B cell (primary cell): Measurements from ENCODE around the gene DYNLT3. TPM values are rescaled to one million over a fixed set of nuclear protein-coding genes. Genes with fewer than 3 reads are reported as not detected.
A peak's percentile ranks its signal among the peaks of the same experiment; 100 is the strongest.

ENCODE experiments used
- ATAC-seq: fragments of 200-7000 bp; cut with Tn5 transposase; one replicate; pipeline ENCODE4 v1.10.0; 2021; ENCODE audit warnings: low read depth, mild to moderate bottlenecking, moderate number of reproducible peaks, moderate library complexity
- CTCF ChIA-PET: fragments of 350-600 bp; sonication (Branson Sonifier 250); formaldehyde crosslinking; loops from one replicate; lab custom pipeline; 2021; ENCODE audit warnings: antibody characterized with exemption, inconsistent platforms; lab: Charles Lee
- POLR2A ChIA-PET: fragments of 350-600 bp; sonication (Branson Sonifier 250); formaldehyde crosslinking; loops from one replicate; lab custom pipeline; 2021; ENCODE audit warnings: antibody characterized with exemption; lab: Charles Lee
- DNase-seq: peaks from one replicate; pipeline ENCODE4 v3.0.0; 2013
- H2AFZ ChIP-seq: 2 replicates; pipeline ENCODE4 v1.6.1; 2012; ENCODE audit warnings: mild to moderate bottlenecking, low read depth, low read length; ENCODE audit not compliant: insufficient read depth, poor library complexity, severe bottlenecking
- H3K27ac ChIP-seq, 2 donors: 1 replicate in 1 of 2; 2 replicates in 1 of 2; pipeline ENCODE4 v1.5.1; 2012 to 2013; ENCODE audit warnings: low read length in 2 of 2, mild to moderate bottlenecking in 2 of 2, moderate library complexity in 1 of 2
- H3K27me3 ChIP-seq, 4 experiments: fragments of 200-600 bp in 1 of 4; sonication (generic) in 1 of 4; replicated peaks in 1 of 4; 1 replicate in 2 of 4; 2 replicates in 2 of 4; pipeline versions ENCODE4 v1.6.1 to v1.7.0; 2013 to 2016; ENCODE audit warnings: low read length in 3 of 4, mild to moderate bottlenecking in 2 of 4, mixed read lengths in 1 of 4, moderate library complexity in 1 of 4; ENCODE audit not compliant: insufficient read depth in 4 of 4, control insufficient read depth in 3 of 4; ENCODE audit errors: control extremely low read depth in 1 of 4
- H3K36me3 ChIP-seq, 2 experiments: replicated peaks in 1 of 2; 1 replicate in 1 of 2; 2 replicates in 1 of 2; pipeline versions ENCODE4 v1.6.1 to v1.7.1; 2013; ENCODE audit warnings: low read length in 1 of 2; ENCODE audit not compliant: insufficient read depth in 2 of 2, control insufficient read depth in 1 of 2; ENCODE audit errors: control extremely low read depth in 1 of 2, extremely low read depth in 1 of 2
- H3K4me1 ChIP-seq, 2 donors: fragments of 200-600 bp in 1 of 2; sonication (generic) in 1 of 2; 1 replicate in 1 of 2; 2 replicates in 1 of 2; pipeline versions ENCODE4 v1.5.1 to v1.6.1; 2013 to 2017; ENCODE audit warnings: low read length in 2 of 2; ENCODE audit not compliant: control insufficient read depth in 2 of 2, insufficient read depth in 2 of 2
- H3K4me2 ChIP-seq: replicated peaks from 2 replicates; pipeline ENCODE3; 2012; ENCODE audit warnings: mild to moderate bottlenecking, low read depth, low read length; ENCODE audit not compliant: poor library complexity, severe bottlenecking
- H3K4me3 ChIP-seq, 5 experiments: fragments of 200-600 bp in 1 of 5; sonication (generic) in 1 of 5; 1 replicate in 3 of 5; 2 replicates in 2 of 5; pipeline versions ENCODE4 v1.5.1 to v1.7.0; 2011 to 2016; ENCODE audit warnings: low read length in 4 of 5, mild to moderate bottlenecking in 4 of 5, low read depth in 2 of 5, control low read depth in 1 of 5, moderate library complexity in 1 of 5; ENCODE audit not compliant: insufficient read depth in 1 of 5; ENCODE audit errors: control extremely low read depth in 1 of 5, extremely low read depth in 1 of 5
- H3K79me2 ChIP-seq: fragments of 200-600 bp; sonication (generic); one replicate; pipeline ENCODE4 v1.6.0; 2016; ENCODE audit warnings: low read length; ENCODE audit not compliant: control insufficient read depth, insufficient read depth
- H3K9ac ChIP-seq: fragments of 200-600 bp; sonication (generic); 2 replicates; pipeline ENCODE4 v1.6.1; 2017; ENCODE audit warnings: mild to moderate bottlenecking, low read length, moderate library complexity
- H3K9me3 ChIP-seq, 3 donors: one replicate each; pipeline versions ENCODE4 v1.6.1 to v1.7.1; 2013; ENCODE audit warnings: low read length in 2 of 3; ENCODE audit not compliant: control insufficient read depth in 2 of 3, insufficient read depth in 1 of 3; ENCODE audit errors: control extremely low read depth in 1 of 3
- H4K20me1 ChIP-seq: 2 replicates; pipeline ENCODE4 v1.6.0; 2012; ENCODE audit warnings: mild to moderate bottlenecking, low read length; ENCODE audit not compliant: insufficient read depth, control insufficient read depth, poor library complexity, severe bottlenecking
- H3K27ac Mint-ChIP-seq: one replicate; pipeline ENCODE4 v1.8.0; 2021; ENCODE audit warnings: mixed read lengths
- H3K27me3 Mint-ChIP-seq: one replicate; pipeline ENCODE4 v1.8.0; 2021; ENCODE audit warnings: mixed read lengths
- H3K4me1 Mint-ChIP-seq: one replicate; pipeline ENCODE4 v1.8.0; 2021; ENCODE audit warnings: mixed read lengths
- H3K4me3 Mint-ChIP-seq: one replicate; pipeline ENCODE4 v1.8.0; 2021; ENCODE audit warnings: mixed read lengths
- H3K9me3 Mint-ChIP-seq: one replicate; pipeline ENCODE4 v1.8.0; 2022; ENCODE audit warnings: mixed read lengths; ENCODE audit not compliant: insufficient read depth
- EZH2 ChIP-seq: IDR thresholded peaks from 2 replicates; pipeline ENCODE4 v1.6.1; 2012; ENCODE audit warnings: borderline replicate concordance, low read depth, mild to moderate bottlenecking, moderate library complexity, low read length; ENCODE audit not compliant: insufficient read depth, poor library complexity, severe bottlenecking
- WGBS: methylation state at CpG from one replicate; pipeline ENCODE4 v1.1.5; 2013; ENCODE audit warnings: missing lambda C conversion rate; ENCODE audit not compliant: insufficient coverage; 5-methylcytosine and 5-hydroxymethylcytosine counted together
- intact Hi-C: fragments of 100-400 bp; cut with micrococcal nuclease; formaldehyde crosslinking; loops from one replicate; pipeline ENCODE4 v1.10.0; 2022
- polyA plus RNA-seq: library from polyadenylated mRNA; depleted of rRNA; stranded (reverse); fragments of >200 nt; gene quantifications from 2 replicates; pipeline ENCODE4 v1.2.3, GENCODE V29; 2012
- total RNA-seq, 2 donors: library from RNA; stranded (reverse); fragments of 120-200 nt in 1 of 2; gene quantifications; 1 replicate in 1 of 2; 2 replicates in 1 of 2; pipeline versions ENCODE4 v1.2.3 to v1.2.4, GENCODE V29; 2013 to 2022
- TF ChIP-seq, protein P1 (sequence below): fragments of 200-600 bp; IDR thresholded peaks from one replicate; pipeline ENCODE4 v1.8.0; 2022; ENCODE audit warnings: antibody characterized with exemption, mild to moderate bottlenecking

Gene DYNLT3
- total and polyA plus RNA-seq, 2 donors (not counting 1 experiment from before 2014, with no cell fraction given) = 15.3 to 20.4 TPM

DNA sequence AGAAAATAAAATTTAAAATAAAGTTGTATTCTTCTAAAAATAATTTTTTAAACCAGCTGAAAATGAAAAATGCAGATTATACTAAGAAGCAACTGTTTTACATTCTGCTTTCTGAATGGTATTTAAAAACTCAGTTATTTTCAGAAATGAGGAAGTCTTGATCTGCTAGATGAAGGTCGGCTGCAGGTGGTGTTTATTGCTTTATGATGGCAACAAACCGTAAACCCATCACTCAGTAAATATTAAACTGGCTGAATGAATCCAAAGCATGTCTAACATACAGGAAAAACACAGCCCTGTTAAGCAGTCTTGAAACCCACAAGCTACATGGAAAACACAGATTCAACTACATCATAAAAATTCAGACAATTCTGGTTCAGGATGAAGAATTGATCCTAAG is 29.3 kb downstream of the DYNLT3 start:
- ATAC-seq = peak; percentile 66
- Histone ChIP-seq H3K9me3 (no peaks in the 10 kb centered on the region), H3K27me3 (no peaks in the 10 kb centered on the region), H3K79me2 (no peaks in the 10 kb centered on the region), H4K20me1 (no peaks in the 10 kb centered on the region), H3K4me2 (peak overlapping the region; percentile 56), H3K27ac (peak overlapping the region; percentile 89 to 90), H3K9ac (peak overlapping the region; percentile 46), H3K4me1 (peaks cover 53 to 58% of the 10 kb centered on the region in 2 donors), H3K4me3 (peak overlapping the region; percentile 35 to 53 (median 44)), H3K36me3 (no peaks in the 10 kb centered on the region), H2AFZ (no peak overlapping the region)
- intact Hi-C loops = loop anchor here (1.0 kb wide), 1 partner anchor 31 kb away; no protein-coding TSS in a partner anchor
- H3K4me3 Mint-ChIP-seq = peak overlapping the region; percentile 86
- no peak for TF ChIP-seq EZH2
- TF ChIP-seq, protein P1, sequence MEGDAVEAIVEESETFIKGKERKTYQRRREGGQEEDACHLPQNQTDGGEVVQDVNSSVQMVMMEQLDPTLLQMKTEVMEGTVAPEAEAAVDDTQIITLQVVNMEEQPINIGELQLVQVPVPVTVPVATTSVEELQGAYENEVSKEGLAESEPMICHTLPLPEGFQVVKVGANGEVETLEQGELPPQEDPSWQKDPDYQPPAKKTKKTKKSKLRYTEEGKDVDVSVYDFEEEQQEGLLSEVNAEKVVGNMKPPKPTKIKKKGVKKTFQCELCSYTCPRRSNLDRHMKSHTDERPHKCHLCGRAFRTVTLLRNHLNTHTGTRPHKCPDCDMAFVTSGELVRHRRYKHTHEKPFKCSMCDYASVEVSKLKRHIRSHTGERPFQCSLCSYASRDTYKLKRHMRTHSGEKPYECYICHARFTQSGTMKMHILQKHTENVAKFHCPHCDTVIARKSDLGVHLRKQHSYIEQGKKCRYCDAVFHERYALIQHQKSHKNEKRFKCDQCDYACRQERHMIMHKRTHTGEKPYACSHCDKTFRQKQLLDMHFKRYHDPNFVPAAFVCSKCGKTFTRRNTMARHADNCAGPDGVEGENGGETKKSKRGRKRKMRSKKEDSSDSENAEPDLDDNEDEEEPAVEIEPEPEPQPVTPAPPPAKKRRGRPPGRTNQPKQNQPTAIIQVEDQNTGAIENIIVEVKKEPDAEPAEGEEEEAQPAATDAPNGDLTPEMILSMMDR = no peak
- WGBS = no CpG with 5 or more reads among the region's 2 CpGs
- H3K9me3 Mint-ChIP-seq = no peaks in the 10 kb centered on the region
- peak overlapping the region; percentile 99 for H3K27ac Mint-ChIP-seq
- no peaks in the 10 kb centered on the region for H3K27me3 Mint-ChIP-seq
- peak; percentile 67 for DNase-seq
- POLR2A ChIA-PET = interaction anchor here (1.1 to 3.4 kb wide), 3 partner anchors 31 to 72 kb away, joined by 4 to 16 read pairs (median 6); no protein-coding TSS in a partner anchor
- CTCF ChIA-PET = interaction anchor here (1.6 to 5.4 kb wide), 4 partner anchors 7 to 73 kb away, joined by 3 to 50 read pairs (median 5); no protein-coding TSS in a partner anchor
- peaks cover 73% of the 10 kb centered on the region for H3K4me1 Mint-ChIP-seq

DNA sequence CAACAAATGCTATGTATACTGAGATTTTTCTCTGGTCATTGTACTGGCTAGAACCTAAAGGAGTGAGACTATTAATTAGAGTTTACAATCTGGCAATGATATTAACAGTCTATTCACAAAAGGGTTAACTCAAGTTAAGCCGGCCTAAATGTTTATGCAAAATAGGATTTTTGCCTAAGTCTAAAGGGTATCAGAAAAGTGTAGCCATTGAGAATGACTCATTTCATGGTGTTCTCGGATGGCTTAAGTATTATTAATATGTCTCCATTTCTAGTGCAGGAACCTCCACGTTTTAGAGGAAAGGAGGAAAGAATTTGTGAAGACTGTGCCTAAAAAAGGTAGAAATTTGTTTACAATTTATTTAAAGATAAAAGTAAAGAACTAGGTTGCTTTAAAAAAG is 29.8 kb downstream of the DYNLT3 start:
- Histone ChIP-seq H3K4me1 (peaks cover 57 to 62% of the 10 kb centered on the region in 2 donors), H3K79me2 (no peaks in the 10 kb centered on the region), H3K9ac (peak overlapping the region; percentile 46), H3K4me3 (peak overlapping the region; percentile 35 to 53 (median 44)), H3K27me3 (no peaks in the 10 kb centered on the region), H2AFZ (no peak overlapping the region), H3K27ac (peak overlapping the region; percentile 89 to 90), H4K20me1 (no peaks in the 10 kb centered on the region), H3K36me3 (no peaks in the 10 kb centered on the region), H3K9me3 (no peaks in the 10 kb centered on the region), H3K4me2 (peak overlapping the region; percentile 56)
- intact Hi-C loops = no loop called here
- peak overlapping the region; percentile 84 for H3K4me3 Mint-ChIP-seq
- no CpG with 5 or more reads among the region's 3 CpGs for WGBS
- DNase-seq = peak; percentile 29
- no peaks in the 10 kb centered on the region for H3K9me3 Mint-ChIP-seq
- POLR2A ChIA-PET = interaction anchor here (0.9 to 3.4 kb wide), 5 partner anchors 9 to 72 kb away, joined by 4 to 16 read pairs (median 6); no protein-coding TSS in a partner anchor
- H3K27me3 Mint-ChIP-seq = no peaks in the 10 kb centered on the region
- H3K27ac Mint-ChIP-seq = peak overlapping the region; percentile 94
- H3K4me1 Mint-ChIP-seq = peaks cover 73% of the 10 kb centered on the region
- CTCF ChIA-PET = interaction anchor here (1.0 to 5.4 kb wide), 5 partner anchors 8 to 72 kb away, joined by 3 to 50 read pairs (median 3); no protein-coding TSS in a partner anchor
- TF ChIP-seq, protein P1 = no peak
- ATAC-seq = peak; percentile 58
